Activated naive CD8-positive, alpha-beta T cell treated with anti-CD3 and anti-CD28 coated beads, Interleukin-2, amount 50 U/mL, for 16 hours (primary cell): ENCODE measurements around the gene TRIM44.
"Not testable (repeated sequence)": the region's sequence is repeated elsewhere in the genome, so short reads cannot be mapped to it uniquely, and the experiment has no call there.

Experiments used
- DNase-seq: peaks from one replicate; pipeline ENCODE4 v3.0.0-alpha.2; 2020; ENCODE audit warnings: low read depth, low spot score

The TRIM44 gene

GRCh38 chr11:35750981-35751663 lies 88.5 kb downstream of the TRIM44 start:
- no peak for DNase-seq

- DNase-seq = no peak
Measured at GRCh38 chr11:35751664-35752061, 89.1 kb downstream of the TRIM44 start.

- no peak for DNase-seq
Measured at GRCh38 chr11:35752115-35752514, 89.5 kb downstream of the TRIM44 start.

- not testable (repeated sequence) for DNase-seq
Measured at GRCh38 chr11:35753573-35753972, 91.0 kb downstream of the TRIM44 start.

- DNase-seq = not testable (repeated sequence)
Measured at GRCh38 chr11:35759951-35760350, 97.4 kb downstream of the TRIM44 start.

GRCh38 chr11:35761899-35762298 lies 99.3 kb downstream of the TRIM44 start:
- DNase-seq = no peak

- DNase-seq = no peak
Measured at GRCh38 chr11:35763301-35763700, 100.7 kb downstream of the TRIM44 start.

GRCh38 chr11:35763765-35764164 lies 101.2 kb downstream of the TRIM44 start:
- DNase-seq = no peak

- no peak for DNase-seq
Measured at GRCh38 chr11:35764417-35764816, 101.8 kb downstream of the TRIM44 start.

- no peak for DNase-seq
Measured at GRCh38 chr11:35765211-35765610, 102.6 kb downstream of the TRIM44 start.

- no peak for DNase-seq
Measured at GRCh38 chr11:35766651-35767050, 104.1 kb downstream of the TRIM44 start.

GRCh38 chr11:35770425-35770824 lies 107.8 kb downstream of the TRIM44 start:
- not testable (repeated sequence) for DNase-seq

GRCh38 chr11:35771722-35772121 lies 109.1 kb downstream of the TRIM44 start:
- no peak for DNase-seq

- DNase-seq = not testable (repeated sequence)
Measured at GRCh38 chr11:35777241-35777640, 114.7 kb downstream of the TRIM44 start.

- not testable (repeated sequence) for DNase-seq
Measured at GRCh38 chr11:35778943-35779342, 116.4 kb downstream of the TRIM44 start.

GRCh38 chr11:35779409-35779808 lies 116.8 kb downstream of the TRIM44 start:
- no peak for DNase-seq

GRCh38 chr11:35780951-35781860 lies 118.6 kb downstream of the TRIM44 start:
- no peak for DNase-seq

- DNase-seq = no peak
Measured at GRCh38 chr11:35781861-35782470, 119.4 kb downstream of the TRIM44 start.

- no peak for DNase-seq
Measured at GRCh38 chr11:35783809-35784208, 121.2 kb downstream of the TRIM44 start.

- DNase-seq = no peak
Measured at GRCh38 chr11:35784699-35785098, 122.1 kb downstream of the TRIM44 start.

- DNase-seq = no peak
Measured at GRCh38 chr11:35785287-35786167, 123.0 kb downstream of the TRIM44 start.
